AG09319 (cell line): ENCODE measurements around the gene PPP1R17.

ENCODE experiments used
- DNase-seq: peaks from one replicate; pipeline ENCODE4 v3.0.0-alpha.2; 2010; ENCODE audit warnings: low read depth; ENCODE audit errors: extremely low read depth
- CTCF ChIP-seq: IDR thresholded peaks from 2 replicates; pipeline ENCODE4 v1.5.1; 2011; ENCODE audit warnings: low read depth, mild to moderate bottlenecking, inconsistent platforms, low read length, moderate library complexity

The PPP1R17 gene

GRCh38 chr7:31683445-31684225 is 3.4 kb upstream of the PPP1R17 start:
- no peak for DNase-seq
- TF ChIP-seq CTCF, result no peak

GRCh38 chr7:31688372-31688771 is 1.4 kb downstream of the PPP1R17 start:
- DNase-seq, result no peak
- TF ChIP-seq CTCF, result no peak

- no peak for DNase-seq
- TF ChIP-seq CTCF, result no peak
Observed at GRCh38 chr7:31688996-31689395, 2.0 kb downstream of the PPP1R17 start.

GRCh38 chr7:31690935-31691334 is 3.9 kb downstream of the PPP1R17 start:
- TF ChIP-seq CTCF, result no peak
- DNase-seq, result no peak

- TF ChIP-seq CTCF, result no peak
- no peak for DNase-seq
Observed at GRCh38 chr7:31692451-31692850, 5.4 kb downstream of the PPP1R17 start.

GRCh38 chr7:31692871-31693270 is 5.9 kb downstream of the PPP1R17 start:
- TF ChIP-seq CTCF, result no peak
- no peak for DNase-seq

- no peak for DNase-seq
- no peak for TF ChIP-seq CTCF
Observed at GRCh38 chr7:31695859-31696614, 9.0 kb downstream of the PPP1R17 start.
